HCT116 (cell line): ENCODE data around the gene ARID5B. TPM values are rescaled to one million over a fixed set of nuclear protein-coding genes. Genes with fewer than 3 reads are reported as not detected.

Source experiments
- ATAC-seq: fragments of 200-7000 bp; cut with Tn5 transposase; 2 replicates; pipeline ENCODE4 v1.9.1; 2020; ENCODE audit warnings: mild to moderate bottlenecking, moderate library complexity
- BruUV-seq: library from RNA; stranded (reverse); fragments of 400-500 nt; replicated peaks from 2 replicates; lab custom pipeline; 2021; lab: Mats Ljungman, UMichigan
- CTCF ChIA-PET: fragments of 300-600 bp; sonication (Branson Sonifier 250); formaldehyde crosslinking; loops from one replicate; lab custom pipeline; 2021; ENCODE audit warnings: antibody characterized with exemption; lab: Charles Lee
- POLR2A ChIA-PET: fragments of 300-600, 350-600 bp; sonication (Branson Sonifier 250); formaldehyde crosslinking; loops from one replicate; lab custom pipeline; 2021; ENCODE audit warnings: antibody characterized with exemption; lab: Charles Lee
- RAD21 ChIA-PET, 2 experiments: fragments of 300-600 bp; sonication (Branson Sonifier 250); formaldehyde crosslinking; loops; one replicate each; lab custom pipeline; 2023; ENCODE audit warnings: low total read pairs in 2 of 2; ENCODE audit not compliant: uncharacterized antibody in 2 of 2, unreplicated experiment in 2 of 2, low non-redundant PET in 1 of 2; lab: Charles Lee
- DNase-seq: peaks from one replicate; pipeline ENCODE4 v3.0.0-alpha.2; 2010; ENCODE audit warnings: low read depth, low spot score
- H2AFZ ChIP-seq: fragments of 200-600 bp; shearing (Covaris generic), sonication (generic); 2 replicates; pipeline ENCODE4 v1.6.1; 2017; ENCODE audit warnings: low read depth, mixed run types, mixed read lengths, antibody characterized with exemption, low read length; ENCODE audit not compliant: poor library complexity, severe bottlenecking
- H3K27ac ChIP-seq: 2 replicates; pipeline ENCODE4 v1.5.1; 2012; ENCODE audit warnings: low read depth, low read length
- H3K27me3 ChIP-seq: fragments of 200-600 bp; sonication (generic); 2 replicates; pipeline ENCODE4 v1.6.1; 2016; ENCODE audit warnings: mixed run types, low read length, mixed read lengths; ENCODE audit not compliant: insufficient read depth
- H3K36me3 ChIP-seq, 2 experiments: fragments of 200-500 bp in 1 of 2; fragments of 200-600 bp in 1 of 2; sonication (Bioruptor generic) in 1 of 2; sonication (generic) in 1 of 2; 2 replicates each; pipeline versions ENCODE4 v1.5.1 to v1.6.1; 2014 to 2016; ENCODE audit warnings: low read length in 2 of 2, inconsistent platforms in 1 of 2, mixed read lengths in 1 of 2, mixed run types in 1 of 2; ENCODE audit not compliant: insufficient read depth in 2 of 2, control insufficient read depth in 1 of 2
- H3K4me1 ChIP-seq, 2 experiments: fragments of 200-600 bp in 1 of 2; sonication (generic) in 1 of 2; 2 replicates each; pipeline versions ENCODE4 v1.5.1 to v1.6.1; 2012 to 2017; ENCODE audit warnings: low read length in 2 of 2, inconsistent platforms in 1 of 2, mild to moderate bottlenecking in 1 of 2, mixed read lengths in 1 of 2, mixed run types in 1 of 2, moderate library complexity in 1 of 2; ENCODE audit not compliant: insufficient read depth in 2 of 2, control insufficient read depth in 1 of 2
- H3K4me2 ChIP-seq: fragments of 200-600 bp; sonication (generic); 2 replicates; pipeline ENCODE4 v1.6.1; 2017; ENCODE audit warnings: mixed run types, low read length, mixed read lengths
- H3K4me3 ChIP-seq, 2 experiments: fragments of 200-600 bp in 1 of 2; sonication (generic) in 1 of 2; replicated peaks in 1 of 2; 2 replicates each; pipeline ENCODE4 v1.5.1; 2011 to 2016; ENCODE audit warnings: low read length in 2 of 2, control low read depth in 1 of 2, low read depth in 1 of 2, mild to moderate bottlenecking in 1 of 2, mixed read lengths in 1 of 2, mixed run types in 1 of 2
- H3K79me2 ChIP-seq: fragments of 200-600 bp; sonication (generic); 2 replicates; pipeline ENCODE4 v1.6.1; 2017; ENCODE audit warnings: mild to moderate bottlenecking, mixed run types, low read length, moderate library complexity, mixed read lengths; ENCODE audit not compliant: insufficient read depth
- H3K9ac ChIP-seq: fragments of 200-600 bp; sonication (generic); 2 replicates; pipeline ENCODE4 v1.6.1; 2016; ENCODE audit warnings: low read length, mixed read lengths
- H3K9me2 ChIP-seq: fragments of 200-600 bp; sonication (generic), shearing (Covaris generic); 2 replicates; pipeline ENCODE4 v1.6.1; 2017; ENCODE audit warnings: mixed run types, mild to moderate bottlenecking, moderate library complexity; ENCODE audit not compliant: insufficient read depth
- H3K9me3 ChIP-seq, 2 experiments: fragments of 200-500 bp in 1 of 2; fragments of 200-600 bp in 1 of 2; sonication (Bioruptor generic) in 1 of 2; sonication (generic) in 1 of 2; 2 replicates each; pipeline ENCODE4 v1.6.1; 2014 to 2017; ENCODE audit warnings: low read length in 2 of 2, mixed read lengths in 2 of 2, inconsistent platforms in 1 of 2, low read depth in 1 of 2, mild to moderate bottlenecking in 1 of 2, mixed run types in 1 of 2, moderate library complexity in 1 of 2; ENCODE audit not compliant: control insufficient read depth in 1 of 2, insufficient read depth in 1 of 2
- H4K20me1 ChIP-seq: fragments of 200-600 bp; sonication (generic), shearing (Covaris generic); 2 replicates; pipeline ENCODE4 v1.6.1; 2017; ENCODE audit warnings: mixed run types, mild to moderate bottlenecking, moderate library complexity; ENCODE audit not compliant: insufficient read depth
- CEBPB ChIP-seq: IDR thresholded peaks from 2 replicates; pipeline ENCODE4 v1.6.1; 2012; ENCODE audit warnings: low read depth
- EZH2phosphoT487 ChIP-seq: fragments of 200-600 bp; IDR thresholded peaks from 2 replicates; pipeline ENCODE4 v1.6.1; 2018; ENCODE audit warnings: antibody characterized with exemption, borderline replicate concordance
- JUND ChIP-seq: IDR thresholded peaks from 2 replicates; pipeline ENCODE4 v1.6.1; 2012
- POLR2AphosphoS5 ChIP-seq: IDR thresholded peaks from 2 replicates; pipeline ENCODE4 v1.6.1; 2011; ENCODE audit warnings: mild to moderate bottlenecking, low read depth, low read length, moderate library complexity
- YY1 ChIP-seq: IDR thresholded peaks from 2 replicates; pipeline ENCODE4 v1.6.1; 2011; ENCODE audit warnings: low read length, low read depth, moderate library complexity, mild to moderate bottlenecking; ENCODE audit not compliant: insufficient replicate concordance; ENCODE audit errors: extremely low read depth
- ZBTB33 ChIP-seq: IDR thresholded peaks from 2 replicates; pipeline ENCODE4 v1.6.1; 2011; ENCODE audit warnings: mild to moderate bottlenecking, low read length, moderate library complexity; ENCODE audit not compliant: insufficient replicate concordance; ENCODE audit errors: extremely low read depth
- ZFX ChIP-seq: fragments of 450-650 bp; IDR thresholded peaks from 2 replicates; pipeline ENCODE4 v1.6.1; 2017
- intact Hi-C: fragments of 100-400 bp; cut with micrococcal nuclease; formaldehyde crosslinking; loops from 2 replicates; pipeline ENCODE4 v1.10.0; 2022
- total RNA-seq: library from RNA; stranded (reverse); gene quantifications from one replicate; pipeline ENCODE4 v1.2.1, GENCODE V29; 2021; ENCODE audit not compliant: unreplicated experiment

Gene ARID5B
- total RNA-seq, 1 experiment from 2014 or later: 4.7 TPM

- TF ChIP-seq ZBTB33 (no peak), ZFX (no peak)
Observed at GRCh38 chr10:62131724-62132123, 230.2 kb downstream of the ARID5B start (continued).

- no peak overlapping the region for H3K27ac ChIP-seq
- H3K27me3 ChIP-seq: no peaks in the 10 kb centered on the region
- intact Hi-C loops: no loop called here
- H3K4me1 ChIP-seq: no peaks in the 10 kb centered on the region
- H3K4me2 ChIP-seq: no peak overlapping the region
- CTCF ChIA-PET: no interaction called here
- ATAC-seq: no peak
- BruUV-seq: no TSS peak
- no peak overlapping the region for H3K4me3 ChIP-seq
- H3K79me2 ChIP-seq: no peaks in the 10 kb centered on the region
- no peak for DNase-seq
- H3K9ac ChIP-seq: no peak overlapping the region
- H3K9me2 ChIP-seq: no peaks in the 10 kb centered on the region
- H4K20me1 ChIP-seq: no peaks in the 10 kb centered on the region
- RAD21 ChIA-PET: no interaction called here
- POLR2A ChIA-PET: no interaction called here
- no peaks in the 10 kb centered on the region for H3K9me3 ChIP-seq
- H2AFZ ChIP-seq: no peak overlapping the region
- TF ChIP-seq EZH2phosphoT487 (no peak), JUND (no peak), YY1 (no peak), POLR2AphosphoS5 (no peak), CEBPB (no peak), ZBTB33 (no peak)
- H3K36me3 ChIP-seq: no peaks in the 10 kb centered on the region
Observed at GRCh38 chr10:62133618-62134017, 232.1 kb downstream of the ARID5B start.
